Measurements from ENCODE around the gene NFE2L2.
"Not testable (repeated sequence)": the region's sequence is repeated elsewhere in the genome, so short reads cannot be mapped to it uniquely, and the experiment has no call there.

The NFE2L2 gene

DNA sequence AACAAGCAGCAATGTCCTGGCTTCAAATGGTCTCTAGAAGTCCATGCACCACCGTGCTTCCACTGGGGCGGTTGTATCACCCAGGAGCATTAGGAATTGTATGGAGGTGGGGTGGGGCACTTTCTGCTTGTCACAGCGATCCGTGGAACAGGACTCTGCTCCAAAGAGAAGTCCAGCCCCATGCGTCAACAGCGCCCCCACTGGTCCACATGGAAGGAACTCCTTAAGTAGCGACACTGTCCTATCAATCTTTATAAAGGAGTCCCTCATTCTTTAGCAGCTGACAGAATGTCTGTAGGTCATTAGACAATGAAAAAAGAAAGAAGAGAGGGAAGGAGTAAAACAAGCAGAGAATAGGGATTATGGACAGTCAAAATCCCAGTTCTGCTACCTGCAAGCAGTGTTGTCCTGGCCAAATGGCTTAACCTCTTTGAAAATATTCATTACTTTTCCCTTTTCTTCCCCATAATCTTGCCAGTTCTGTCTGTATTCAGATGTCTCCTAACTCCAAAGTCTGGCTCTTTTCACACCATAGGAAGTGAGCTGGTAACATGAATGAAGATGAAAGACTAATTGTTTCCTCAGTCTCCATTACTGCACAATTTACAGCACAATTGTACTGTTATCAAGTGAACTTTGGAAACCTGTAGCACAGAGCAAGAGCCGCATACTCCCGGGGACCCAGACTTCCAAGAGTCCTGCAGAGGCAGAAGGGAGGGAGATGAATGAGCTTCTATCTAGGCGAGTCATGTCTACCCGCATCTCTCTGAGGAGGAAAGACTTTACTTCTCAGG lies 9.9 kb downstream of the NFE2L2 start:
- DNase-seq = no peak

DNA sequence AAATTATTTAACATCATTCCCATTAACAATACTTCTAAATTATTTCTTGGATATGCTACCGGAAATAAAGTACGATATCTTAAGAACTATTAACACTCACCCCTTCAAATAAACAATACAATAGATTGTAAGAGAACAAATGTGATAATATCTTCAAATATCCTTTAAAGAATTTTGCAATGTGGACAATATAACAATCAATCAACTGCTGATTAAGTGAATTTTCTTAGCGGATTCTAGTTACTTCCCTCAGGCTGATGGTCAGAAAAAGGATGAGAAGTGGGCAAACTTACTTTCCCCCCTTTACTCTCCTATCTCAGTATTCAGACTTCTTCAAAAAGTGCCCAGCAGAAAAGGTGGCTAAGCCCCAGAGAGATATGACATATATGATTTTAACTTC lies 10.8 kb downstream of the NFE2L2 start:
- no peak for DNase-seq

DNA sequence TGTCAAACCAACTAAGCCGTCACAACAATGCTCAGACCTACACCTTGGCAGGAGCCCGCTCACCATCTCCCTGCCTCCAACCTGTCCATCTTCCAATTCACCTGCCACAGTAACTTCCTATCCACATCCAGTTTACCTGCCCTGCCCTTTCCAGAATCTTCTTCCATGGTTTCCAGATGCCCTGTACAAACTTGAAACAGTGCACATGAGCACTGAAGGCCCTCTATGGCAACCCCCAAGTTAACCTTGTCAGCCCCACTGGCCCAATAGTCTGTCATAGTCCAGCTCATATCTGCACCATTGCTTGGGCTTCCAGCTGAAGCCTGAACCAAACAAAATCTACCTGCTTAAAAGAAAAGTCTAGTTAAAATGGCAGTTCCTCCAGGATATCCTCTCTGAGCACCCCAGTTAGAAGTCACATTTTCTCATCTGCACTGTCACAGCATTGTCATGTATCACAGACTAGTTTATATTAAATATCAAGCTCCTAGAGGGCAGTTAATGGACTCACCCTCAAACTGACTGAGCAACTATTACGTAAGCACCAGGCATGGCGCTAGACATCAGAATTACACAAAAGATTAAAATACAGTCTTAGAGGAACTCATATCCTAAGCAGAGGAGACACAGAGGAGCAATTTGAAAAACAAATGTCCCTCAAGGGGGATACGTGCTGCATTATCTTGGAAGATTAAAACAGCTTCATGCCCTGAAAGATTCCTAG lies 11.6 kb downstream of the NFE2L2 start:
- DNase-seq = no peak

DNA sequence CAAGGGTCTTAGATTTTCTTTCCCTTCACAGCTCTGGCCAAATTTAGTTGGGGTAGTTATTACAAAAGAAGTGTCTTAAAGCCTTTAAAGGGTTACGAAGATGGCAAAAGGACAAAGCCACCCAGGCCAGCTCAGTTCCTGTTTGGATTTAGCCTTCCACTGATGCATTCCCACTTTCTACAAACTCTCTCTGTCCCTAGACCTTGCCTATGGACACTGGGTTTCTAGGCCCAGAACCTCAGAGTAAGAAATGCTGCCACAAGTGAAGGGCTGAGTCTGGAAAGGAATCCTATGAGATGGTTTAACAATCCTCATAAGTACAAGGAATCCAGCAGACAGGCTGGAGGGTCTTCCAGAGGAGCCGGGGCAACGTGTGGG lies 13.4 kb downstream of the NFE2L2 start:
- DNase-seq = no peak

DNA sequence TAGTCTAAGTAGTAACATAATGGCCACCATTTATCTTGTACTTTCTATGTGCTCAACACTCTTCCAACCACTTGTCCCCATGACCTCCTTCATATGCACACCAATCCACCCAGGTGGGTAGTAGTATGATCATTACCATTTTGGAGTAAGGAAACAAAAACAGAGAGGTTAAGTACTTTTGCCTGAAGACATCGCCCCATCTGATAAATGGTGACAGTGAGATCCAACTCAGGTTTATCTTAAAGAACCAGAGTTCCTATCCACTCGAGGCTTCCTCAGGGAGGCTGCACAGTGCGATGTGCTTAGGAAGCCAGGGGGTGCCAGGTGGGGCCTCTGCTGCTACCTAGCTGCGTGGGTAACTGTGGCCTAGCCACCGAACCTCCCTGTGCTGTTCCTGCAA lies 14.1 kb downstream of the NFE2L2 start:
- no peak for DNase-seq

DNA sequence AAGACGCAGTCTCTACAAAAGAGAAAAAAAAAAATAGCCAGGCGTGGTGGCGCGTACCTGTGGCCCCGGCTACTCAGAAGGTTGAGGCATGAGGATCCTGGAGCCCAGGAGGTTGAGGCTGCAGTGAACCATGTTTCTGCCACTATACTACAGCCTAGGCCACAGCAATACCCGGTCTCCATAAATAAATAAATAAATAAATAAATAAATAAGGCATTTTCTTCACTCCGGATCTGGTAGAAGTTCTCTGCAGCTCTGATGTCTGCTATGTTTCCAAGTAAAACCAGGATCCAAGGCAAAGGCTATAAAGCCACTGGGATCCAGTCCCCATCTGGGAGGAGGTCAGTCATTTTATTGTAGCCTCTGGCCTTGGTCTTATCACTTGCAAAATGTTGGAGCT lies 15.5 kb downstream of the NFE2L2 start:
- DNase-seq = no peak

DNA sequence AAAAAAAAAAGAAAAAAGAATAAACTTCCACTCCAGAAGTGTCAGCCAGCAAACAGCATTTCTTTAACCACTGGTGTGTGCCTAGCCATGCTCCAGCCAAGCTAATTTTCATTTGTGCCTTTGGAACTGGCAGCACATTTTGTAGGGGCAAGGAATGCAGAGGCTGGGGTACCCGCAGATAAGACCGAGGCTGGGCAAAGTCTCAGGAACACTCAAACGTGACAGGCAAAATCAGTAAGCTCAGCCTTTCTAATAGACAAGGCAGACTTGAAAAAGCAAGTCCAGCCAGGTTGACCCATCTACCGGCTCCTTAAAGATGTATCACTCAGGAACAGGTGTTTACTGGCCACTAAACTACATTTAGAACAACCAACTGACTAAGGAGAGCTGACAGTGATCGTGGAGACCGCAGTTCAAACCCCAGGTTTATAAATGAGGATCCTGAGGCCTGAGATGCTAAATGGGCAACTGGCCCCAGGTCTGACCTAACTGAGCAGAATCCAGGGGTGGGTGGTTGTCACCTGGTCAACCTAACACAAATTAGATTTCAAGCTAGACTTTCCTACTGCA lies 16.7 kb downstream of the NFE2L2 start:
- DNase-seq = no peak

DNA sequence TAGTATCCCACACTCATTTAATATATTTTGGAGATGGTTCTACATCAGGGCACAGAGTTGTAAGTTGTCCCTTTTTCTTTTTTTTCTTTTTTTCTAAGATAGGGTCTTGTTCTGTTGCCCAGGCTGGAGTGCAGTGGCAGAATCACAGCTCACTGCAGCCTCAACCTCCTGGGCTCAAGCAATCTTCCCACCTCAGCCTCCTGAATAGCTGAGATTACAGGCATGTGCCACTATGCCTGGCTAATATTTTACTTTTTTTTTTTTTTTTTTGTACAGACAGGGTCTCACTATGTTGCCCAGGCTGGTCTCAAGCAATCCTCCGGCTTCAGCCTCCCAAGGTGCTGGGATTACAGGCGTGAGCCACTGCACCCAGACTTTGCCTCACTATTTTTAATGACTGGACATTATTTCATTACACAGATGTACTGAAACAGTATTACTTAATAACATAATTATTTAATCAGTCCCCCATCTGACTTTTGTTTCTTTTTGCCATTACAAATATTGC lies 17.9 kb downstream of the NFE2L2 start:
- not testable (repeated sequence) for DNase-seq

DNA sequence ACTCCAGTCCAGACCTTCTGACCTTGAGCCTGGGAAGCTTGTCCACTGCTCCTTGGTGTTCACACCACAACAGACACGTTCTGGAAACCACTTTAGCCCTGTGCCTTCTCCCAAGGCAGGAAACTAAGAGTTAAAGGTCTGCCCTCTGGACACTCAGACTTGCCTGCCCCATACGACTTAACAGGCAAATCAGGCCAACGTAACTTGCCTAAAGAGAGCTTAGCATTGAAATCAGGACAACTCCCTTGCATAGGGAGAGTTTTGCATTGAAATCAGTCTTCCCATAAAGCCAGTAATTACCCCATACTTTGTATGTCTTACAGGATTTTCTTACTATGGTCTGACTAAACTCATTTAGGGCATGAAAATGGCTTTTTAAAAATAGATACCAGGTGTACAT lies 18.5 kb downstream of the NFE2L2 start:
- no peak for DNase-seq

DNA sequence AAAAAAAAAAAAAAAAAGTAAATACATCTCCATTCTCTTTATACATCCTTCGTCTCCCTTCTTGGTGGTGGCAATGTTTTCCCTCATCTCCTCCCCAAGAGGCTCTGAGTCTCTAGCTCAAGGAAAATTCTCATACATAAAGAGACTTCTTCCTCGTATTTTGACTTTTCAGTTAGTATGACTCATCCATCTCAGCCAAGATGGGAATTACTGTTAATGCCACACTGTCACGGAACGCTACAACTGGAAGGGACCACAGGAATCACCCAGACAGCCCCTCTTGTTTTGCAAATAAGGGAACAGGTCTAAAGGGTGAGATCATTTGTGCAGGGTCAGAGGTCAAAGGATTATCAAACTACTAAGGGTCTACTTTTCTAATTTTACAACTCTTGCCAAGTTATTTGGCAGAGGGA lies 19.5 kb downstream of the NFE2L2 start:
- no peak for DNase-seq

DNA sequence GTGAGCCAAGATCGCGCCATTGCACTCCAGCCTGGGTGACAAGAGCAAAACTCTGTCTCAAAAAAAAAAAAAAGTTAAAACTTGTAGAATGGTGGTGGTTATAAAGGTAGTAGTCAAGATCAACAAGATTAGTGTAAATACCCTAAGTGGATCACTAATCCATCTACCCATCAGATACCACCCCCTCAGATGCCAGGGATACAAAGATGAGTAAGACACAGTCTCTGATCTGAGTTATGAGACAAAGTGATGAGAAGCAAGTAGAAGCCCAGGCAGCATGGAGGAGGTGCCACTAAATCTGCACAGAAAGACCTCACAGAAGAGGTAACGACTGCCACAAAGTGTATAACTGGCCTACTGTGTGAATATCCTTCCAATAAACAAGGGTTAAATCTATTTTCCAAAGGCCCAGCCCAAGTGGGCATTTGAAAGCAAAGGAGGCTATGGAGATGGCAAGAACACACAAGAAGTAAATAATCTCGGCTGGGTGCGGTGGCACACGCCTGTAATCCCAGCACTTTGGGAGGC lies 20.2 kb downstream of the NFE2L2 start:
- no peak for DNase-seq

DNA sequence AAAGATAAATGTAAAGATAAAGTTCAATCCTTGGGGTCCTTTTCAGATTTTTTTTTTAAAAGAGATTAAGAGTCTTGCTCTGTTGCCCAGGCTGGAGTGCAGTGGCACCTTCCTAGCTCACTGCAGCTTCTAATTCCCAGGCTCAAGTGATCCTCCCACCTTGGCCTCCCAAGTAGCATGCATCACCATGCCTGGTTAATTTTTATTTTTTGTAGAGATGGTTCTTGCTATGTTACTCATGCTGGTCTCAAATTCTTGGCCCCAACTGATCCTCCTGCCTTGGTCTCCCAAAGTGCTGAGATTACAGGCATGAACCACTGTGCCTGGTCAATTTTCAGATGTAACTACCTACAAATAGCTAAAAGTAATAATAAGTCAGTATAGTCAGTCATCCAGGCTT lies 21.1 kb downstream of the NFE2L2 start:
- no peak for DNase-seq

DNA sequence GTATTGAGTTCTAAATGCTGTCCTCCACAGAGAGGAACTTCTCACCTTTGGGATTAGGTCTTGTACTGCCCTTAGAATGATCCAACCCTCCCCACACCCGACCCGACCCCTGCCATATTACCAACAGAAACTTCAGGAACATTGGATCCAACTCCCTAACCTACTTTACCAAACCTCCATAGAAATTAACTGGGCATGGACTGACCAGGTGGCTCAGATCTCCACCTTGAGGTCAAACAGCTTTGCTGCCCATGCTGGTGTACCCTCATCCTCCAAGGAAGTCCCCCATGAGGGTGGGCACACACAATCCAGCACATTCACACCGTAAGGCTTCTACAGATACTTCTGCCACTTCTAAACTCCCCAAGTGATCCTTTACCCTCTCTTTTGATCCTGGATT lies 21.5 kb downstream of the NFE2L2 start:
- no peak for DNase-seq

DNA sequence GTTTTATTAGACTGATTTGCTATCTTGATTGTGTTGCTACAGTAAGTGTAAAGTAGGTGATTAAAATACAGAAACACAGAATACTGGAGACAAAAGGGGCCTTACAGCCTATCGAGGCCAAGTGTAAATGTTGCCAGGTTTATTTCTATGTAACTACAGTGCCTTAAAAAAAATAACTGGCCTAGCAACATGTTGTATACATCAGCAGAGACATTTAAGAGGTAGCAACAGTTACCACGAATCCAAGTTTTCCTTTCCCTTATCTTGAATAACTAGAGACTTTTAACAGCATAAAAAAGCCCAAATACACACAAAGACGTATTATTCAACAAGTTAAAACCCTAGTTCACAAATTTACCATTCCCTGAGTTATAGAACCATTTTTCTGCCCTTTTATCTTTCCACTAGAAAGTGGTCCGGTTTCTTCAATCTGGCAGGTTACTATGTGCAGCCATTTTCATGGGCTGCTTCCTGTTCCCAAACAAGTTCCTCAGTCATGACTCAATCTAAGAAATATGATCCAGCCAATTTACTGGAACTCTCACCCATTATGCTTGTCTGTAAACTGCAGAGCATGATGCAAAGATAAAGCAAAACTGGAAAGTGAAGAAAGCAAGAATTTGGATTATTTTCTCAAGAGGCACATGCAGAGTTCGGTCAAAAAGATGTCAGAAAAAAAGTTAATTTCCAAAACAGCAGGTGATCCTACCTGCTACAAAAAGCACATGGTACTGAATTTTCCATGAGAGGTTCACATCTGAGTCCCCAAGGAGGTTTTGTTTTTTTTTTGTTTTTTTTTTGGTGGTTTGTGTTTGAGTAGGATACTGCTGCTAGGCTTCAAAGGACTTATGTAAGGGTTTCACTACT lies 22.2 kb downstream of the NFE2L2 start:
- peak; percentile 15 for DNase-seq

DNA sequence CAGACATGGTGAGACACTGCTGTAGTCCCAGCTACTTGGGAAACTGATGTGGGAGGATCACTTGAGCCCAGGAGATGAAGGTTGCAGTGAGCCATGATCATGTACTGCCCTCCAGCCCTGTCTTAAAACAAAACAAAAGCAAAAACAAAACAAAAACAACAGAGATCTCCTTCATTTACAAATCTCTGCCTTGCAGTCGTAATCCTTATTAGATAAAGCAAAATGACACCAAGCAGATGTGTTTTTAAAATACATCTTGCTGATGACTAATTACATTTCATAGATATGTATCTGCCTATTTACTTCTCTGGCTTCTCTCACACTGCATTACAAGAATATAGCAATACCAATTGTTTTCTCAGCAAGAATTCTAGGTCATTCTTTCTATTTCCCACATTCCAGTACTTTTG lies 22.8 kb downstream of the NFE2L2 start:
- DNase-seq = no peak

DNA sequence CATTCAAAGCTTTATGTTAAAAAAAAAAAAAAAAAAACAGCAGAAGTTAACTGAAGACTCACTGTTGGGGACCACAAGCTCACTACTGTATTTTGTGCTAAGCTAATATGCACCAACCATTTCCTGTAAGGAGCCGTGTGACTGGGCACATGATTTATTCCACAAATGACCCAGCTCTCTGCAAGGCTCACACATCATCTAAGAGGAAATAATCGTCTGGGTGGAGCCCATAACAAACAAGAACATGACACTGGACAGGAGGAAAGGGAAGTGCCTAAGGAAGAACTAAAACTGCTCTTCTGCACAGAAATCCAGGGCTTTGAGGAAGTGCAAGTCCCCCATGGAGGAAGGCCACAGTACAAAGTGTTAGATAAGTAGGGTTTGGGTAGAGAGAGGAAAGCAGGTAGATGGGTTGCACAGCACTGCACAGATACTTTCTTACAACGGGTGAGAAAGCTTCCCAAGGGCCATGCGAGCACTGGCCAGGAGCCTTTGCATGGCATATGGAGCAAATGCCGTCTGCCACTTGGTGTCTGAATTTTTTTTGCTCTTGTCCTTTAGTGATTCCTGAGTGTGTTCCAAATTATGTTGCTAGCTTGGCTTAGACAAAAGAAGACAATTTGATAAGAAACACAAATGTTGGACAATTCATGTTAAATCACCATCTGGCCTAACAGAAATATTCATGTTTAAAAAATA lies 24.4 kb downstream of the NFE2L2 start:
- no peak for DNase-seq

DNA sequence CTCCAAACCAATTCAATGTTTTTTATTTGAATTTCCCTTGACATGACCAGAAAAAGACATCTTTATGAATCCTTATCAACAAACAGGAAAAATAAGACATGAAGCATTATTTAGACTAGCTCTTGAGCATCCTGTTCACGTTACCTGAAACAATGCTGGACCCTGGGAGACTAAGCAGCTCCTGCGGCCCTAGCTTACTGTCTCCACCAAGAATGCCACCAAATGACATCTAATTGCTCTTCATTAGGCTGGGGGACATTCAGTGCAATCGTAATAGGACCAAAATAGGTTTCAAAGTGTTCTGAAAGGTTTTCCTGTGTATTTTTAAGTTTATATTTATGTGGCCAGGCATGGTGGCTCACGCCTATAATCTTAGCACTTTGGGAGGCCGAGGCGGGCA lies 25.5 kb downstream of the NFE2L2 start:
- DNase-seq = no peak

DNA sequence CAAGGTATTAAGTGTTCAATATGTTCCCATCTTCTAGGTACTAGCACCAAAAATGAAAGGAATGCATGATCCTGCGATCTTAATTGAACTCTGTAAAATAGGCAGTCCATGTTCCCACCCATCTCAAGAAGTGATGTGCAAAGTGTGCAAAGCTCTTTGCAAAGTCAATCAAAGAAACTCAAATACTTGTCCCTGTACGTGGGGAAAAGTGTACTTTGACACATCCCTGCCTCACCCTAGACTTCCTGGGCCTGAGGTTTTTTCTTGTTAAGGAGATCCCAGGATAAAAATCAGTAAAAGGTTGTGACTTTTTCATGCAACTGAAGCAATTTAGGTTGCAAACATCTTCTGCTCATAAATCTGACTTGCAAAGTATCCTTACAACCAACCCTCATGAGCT lies 26.6 kb downstream of the NFE2L2 start:
- DNase-seq = no peak

DNA sequence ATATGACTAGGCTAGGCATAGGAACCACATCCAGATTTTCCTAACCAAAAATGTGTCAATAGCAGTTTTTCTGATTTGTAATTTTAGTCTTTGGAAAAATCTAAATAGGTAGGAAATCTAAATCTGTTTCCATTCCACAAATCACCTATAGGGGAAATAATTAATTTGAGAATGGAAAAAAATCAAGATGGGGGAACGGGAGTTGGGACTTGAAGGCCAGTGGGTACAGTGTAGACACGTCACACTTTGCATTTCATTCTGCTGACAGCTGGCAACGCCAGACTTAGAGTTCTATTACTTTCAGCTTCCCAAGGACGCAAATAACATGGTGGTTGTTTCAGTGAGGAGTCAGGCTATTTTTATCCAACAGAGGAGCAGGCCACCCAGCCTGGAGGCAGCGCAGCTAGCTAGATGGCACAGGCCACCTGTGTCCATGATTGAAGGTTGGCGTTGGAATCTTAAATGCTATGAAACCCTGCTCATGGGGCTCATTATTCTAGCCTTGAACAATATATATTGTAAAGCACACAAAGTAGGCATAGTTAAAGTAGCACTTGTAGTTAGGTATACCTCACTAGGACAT lies 28.6 kb downstream of the NFE2L2 start:
- DNase-seq = no peak

DNA sequence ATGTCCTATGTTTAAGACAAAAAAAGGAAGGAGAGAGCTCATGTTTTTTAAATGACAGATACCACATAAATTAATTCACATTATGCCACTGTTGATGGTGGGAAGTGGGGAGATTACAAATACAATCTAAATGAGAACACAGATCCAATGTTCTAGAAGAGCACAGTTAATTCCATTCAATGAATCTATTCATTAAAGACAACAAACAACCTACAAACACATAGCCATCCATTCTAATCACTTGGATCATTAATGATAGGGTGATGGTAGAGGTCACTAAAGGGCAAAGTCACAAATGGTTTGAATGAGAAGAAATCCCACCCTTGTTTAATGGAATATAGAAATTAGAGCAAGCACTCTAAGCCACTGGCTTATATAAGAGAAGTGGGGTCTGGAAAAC lies 30.3 kb downstream of the NFE2L2 start:
- no peak for DNase-seq

DNA sequence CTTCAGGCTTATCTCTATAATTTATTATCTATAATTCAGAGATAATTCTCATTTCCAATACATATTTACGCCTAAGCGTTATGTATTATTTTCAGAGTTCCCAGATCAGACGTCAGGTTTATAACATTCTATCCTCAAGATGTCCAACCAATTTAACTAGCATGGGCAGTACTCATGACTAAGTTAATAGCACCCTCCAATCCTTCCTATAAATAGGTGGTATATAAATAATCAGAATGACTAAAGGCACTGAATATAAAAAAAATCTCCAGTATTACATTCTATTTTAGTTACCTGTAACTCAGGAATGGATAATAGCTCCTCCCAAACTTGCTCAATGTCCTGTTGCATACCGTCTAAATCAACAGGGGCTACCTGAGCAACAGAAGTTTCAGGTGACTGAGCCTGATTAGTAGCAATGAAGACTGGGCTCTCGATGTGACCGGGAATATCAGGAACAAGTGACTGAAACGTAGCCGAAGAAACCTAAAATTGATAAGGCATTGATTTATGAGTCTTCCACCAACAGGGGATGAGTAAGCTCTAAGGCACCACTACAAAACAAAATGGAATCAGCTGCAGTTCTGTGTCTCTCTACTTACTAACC lies 32.3 kb downstream of the NFE2L2 start:
- DNase-seq = no peak
